ENCODE measurements around the gene CDH16. TPM values are rescaled to one million over a fixed set of nuclear protein-coding genes. Genes with fewer than 3 reads are reported as not detected.

Gene CDH16
- total and polyA plus RNA-seq, 2 experiments from 2014 or later, result not detected

- H3K27me3 Mint-ChIP-seq (ENCODE audit: insufficient read depth, low read depth, poor library complexity), result peaks cover 18% of the 10 kb centered on the region
- Histone ChIP-seq H2AFZ (no peak overlapping the region), H3K4me1 (ENCODE audit: insufficient read depth) (peaks cover 4% of the 10 kb centered on the region; the same call in 1 of the 2 replicates), H3K79me2 (replicated peaks; ENCODE audit: insufficient read depth) (no peaks in the 10 kb centered on the region), H3K9me2 (ENCODE audit: insufficient read depth) (no peaks in the 10 kb centered on the region), H3K27me3 (ENCODE audit: insufficient read depth) (no peaks in the 10 kb centered on the region), H3K27ac (ENCODE audit: low read depth) (no peak overlapping the region), H3K4me2 (no peak overlapping the region), H3K4me3 (no peak overlapping the region), H3K36me3 (ENCODE audit: insufficient read depth) (no peaks in the 10 kb centered on the region), H3F3A (replicated peaks; ENCODE audit: low read depth) (no peaks in the 10 kb centered on the region), H4K20me1 (replicated peaks; ENCODE audit: insufficient read depth) (no peaks in the 10 kb centered on the region)
- H3K4me3 Mint-ChIP-seq, result no peak overlapping the region
- no peaks in the 10 kb centered on the region for H3K9me3 Mint-ChIP-seq
- ATAC-seq (no peak), DNase-seq (ENCODE audit: low spot score) (no peak)
- TF ChIP-seq ETS1 (IDR thresholded peaks at IDR 0.05), result no peak
- TF ChIP-seq ZNF114 (CRISPR knock-in tag; IDR thresholded peaks at IDR 0.05), result no peak
- TF ChIP-seq JUNB (IDR thresholded peaks at IDR 0.05; ENCODE audit: unreplicated experiment), result no peak
- no peak for TF ChIP-seq CTCF (conservative IDR thresholded peaks at IDR 0.05; ENCODE audit: low read depth in 2 of 2)
- peaks cover 6% of the 10 kb centered on the region; the same call in 2 of the 3 replicates for H3K4me1 Mint-ChIP-seq
- H3K27ac Mint-ChIP-seq, result no peak overlapping the region
- H3K36me3 Mint-ChIP-seq (ENCODE audit: low read depth), result no peaks in the 10 kb centered on the region
These were observed 13.6 kb downstream of the CDH16 start for GRCh38 chr16:66904846-66905632.

GRCh38 chr16:66904428-66904845 lies 14.2 kb downstream of the CDH16 start:
- Mint-ChIP-seq H3K27me3 (ENCODE audit: insufficient read depth, low read depth, poor library complexity) (peaks cover 15% of the 10 kb centered on the region), H3K4me1 (peaks cover 12% of the 10 kb centered on the region), H3K27ac (no peak overlapping the region), H3K36me3 (ENCODE audit: low read depth) (no peaks in the 10 kb centered on the region), H3K4me3 (no peak overlapping the region), H3K9me3 (no peaks in the 10 kb centered on the region)
- Histone ChIP-seq H3K4me1 (ENCODE audit: insufficient read depth) (peaks cover 8% of the 10 kb centered on the region; the same call in 1 of the 2 replicates), H3K79me2 (replicated peaks; ENCODE audit: insufficient read depth) (no peaks in the 10 kb centered on the region), H3K4me2 (no peak overlapping the region), H3K4me3 (no peak overlapping the region), H3K27me3 (ENCODE audit: insufficient read depth) (no peaks in the 10 kb centered on the region), H3K36me3 (ENCODE audit: insufficient read depth) (no peaks in the 10 kb centered on the region), H4K20me1 (replicated peaks; ENCODE audit: insufficient read depth) (no peaks in the 10 kb centered on the region), H3K9me2 (ENCODE audit: insufficient read depth) (no peaks in the 10 kb centered on the region), H3K27ac (ENCODE audit: low read depth) (no peak overlapping the region), H2AFZ (no peak overlapping the region), H3F3A (replicated peaks; ENCODE audit: low read depth) (no peaks in the 10 kb centered on the region)
- ATAC-seq (no peak), DNase-seq (ENCODE audit: low spot score) (no peak)
- no peak for TF ChIP-seq POLR2AphosphoS5 (IDR thresholded peaks at IDR 0.05; ENCODE audit: low read depth)
- no peak for TF ChIP-seq ZNF462 (CRISPR knock-in tag; IDR thresholded peaks at IDR 0.05)
- no peak for TF ChIP-seq STAT1 (IDR thresholded peaks at IDR 0.05; ENCODE audit: unreplicated experiment)
- TF ChIP-seq NANOG (IDR thresholded peaks at IDR 0.05; ENCODE audit: borderline replicate concordance), result no peak
- no peak for TF ChIP-seq EZH2phosphoT487 (IDR thresholded peaks at IDR 0.05; ENCODE audit: unreplicated experiment)
- TF ChIP-seq CTCF (conservative IDR thresholded peaks at IDR 0.05; ENCODE audit: low read depth in 2 of 2), result no peak
- no peak for TF ChIP-seq EZH2 (IDR thresholded peaks at IDR 0.05; ENCODE audit: low read depth, unreplicated experiment)

Data from GM23338 (cell line).